Epithelial cell of esophagus (primary cell): ENCODE measurements around the gene MAPKAPK5.

Experiments
- DNase-seq: peaks from one replicate; pipeline ENCODE4 v3.0.0; 2010; ENCODE audit warnings: low read depth
- H3K4me3 ChIP-seq: 2 replicates; pipeline ENCODE4 v1.5.1; 2011; ENCODE audit warnings: mild to moderate bottlenecking, low read length, control low read depth
- CTCF ChIP-seq: IDR thresholded peaks from 2 replicates; pipeline ENCODE4 v1.5.1; 2011; ENCODE audit warnings: low read depth, mild to moderate bottlenecking, low read length, control low read depth, inconsistent platforms; ENCODE audit not compliant: insufficient read depth; ENCODE audit errors: missing control alignments

Gene MAPKAPK5

GRCh38 chr12:111841750-111842555, at the start of gene MAPKAPK5:
Gene MAPKAPK5, plus strand, starts transcription at chr12:111842228. Its CDS starts 506 bp downstream, at chr12:111842734.
- TF ChIP-seq CTCF = no peak
- DNase-seq = peak; percentile 96

GRCh38 chr12:111792856-111793235, 49.2 kb upstream of the MAPKAPK5 start:
- DNase-seq = no peak
- no peak for TF ChIP-seq CTCF
- no peak overlapping the region for H3K4me3 ChIP-seq

More at GRCh38 chr12:111841750-111842555, at the start of gene MAPKAPK5:
- peak within 1 kb of the TSS; percentile 69 for H3K4me3 ChIP-seq

- H3K4me3 ChIP-seq = no peak overlapping the region
- no peak for DNase-seq
- no peak for TF ChIP-seq CTCF
Measured at GRCh38 chr12:111798182-111798581, 43.8 kb upstream of the MAPKAPK5 start.

- TF ChIP-seq CTCF = no peak
- no peak overlapping the region for H3K4me3 ChIP-seq
- DNase-seq = no peak
Measured at GRCh38 chr12:111799758-111800157, 42.3 kb upstream of the MAPKAPK5 start.

GRCh38 chr12:111803038-111803626, 38.9 kb upstream of the MAPKAPK5 start:
- no peak overlapping the region for H3K4me3 ChIP-seq
- TF ChIP-seq CTCF = no peak
- no peak for DNase-seq

- H3K4me3 ChIP-seq = no peak overlapping the region
- no peak for TF ChIP-seq CTCF
- no peak for DNase-seq
Measured at GRCh38 chr12:111803851-111804250, 38.2 kb upstream of the MAPKAPK5 start.
